Testis (tissue), 3 donors: Measurements from ENCODE around the gene ZNF277. TPM values are rescaled to one million over a fixed set of nuclear protein-coding genes. Genes with fewer than 3 reads are reported as not detected.

Experiments used
- DNase-seq: peaks from one replicate; pipeline ENCODE4 v3.0.0-alpha.2; 2019
- H3K27ac ChIP-seq, 2 donors: fragments of 200-600 bp; sonication (generic); one replicate each; pipeline ENCODE4 v1.5.1; 2019
- H3K27me3 ChIP-seq: fragments of 200-600 bp; sonication (generic); one replicate; pipeline ENCODE4 v1.5.1; 2019
- H3K36me3 ChIP-seq: fragments of 200-600 bp; sonication (generic); one replicate; pipeline ENCODE4 v1.5.1; 2017; ENCODE audit warnings: low read depth; ENCODE audit errors: missing control alignments
- H3K4me1 ChIP-seq: fragments of 200-600 bp; sonication (generic); one replicate; pipeline ENCODE4 v1.5.1; 2019
- H3K4me3 ChIP-seq, 2 donors: fragments of 200-600 bp; sonication (generic); one replicate each; pipeline ENCODE4 v1.5.1; 2017 to 2019
- H3K9me3 ChIP-seq: fragments of 200-600 bp; sonication (generic); one replicate; pipeline ENCODE4 v1.5.1; 2017
- POLR2A ChIP-seq: fragments of 450-650 bp; IDR thresholded peaks from one replicate; pipeline ENCODE4 v1.6.1; 2017; ENCODE audit warnings: antibody characterized with exemption, mild to moderate bottlenecking, moderate library complexity
- WGBS, 2 donors: methylation state at CpG; one replicate each; pipeline ENCODE4 v1.1.5; 2018; 5-methylcytosine and 5-hydroxymethylcytosine counted together
- intact Hi-C: fragments of 100-400 bp; cut with DNase I; formaldehyde crosslinking; loops from one replicate; pipeline ENCODE4 v1.15.1; 2023; ENCODE audit warnings: low total_unique reads
- polyA plus RNA-seq: library from polyadenylated mRNA; stranded (reverse); fragments of 350-450 nt; fragmentation: Illumina TruSeq; extraction: RNeasy Lipid Tissue Mini Kit (QIAGEN cat#74804); gene quantifications from one replicate; pipeline ENCODE4 v1.2.3, GENCODE V29; 2014; ENCODE audit warnings: low read depth, low replicate concordance; ENCODE audit not compliant: insufficient read depth
- total RNA-seq, 2 donors: library from RNA; depleted of rRNA; stranded (reverse); fragments of >200 nt; gene quantifications; one replicate each; pipeline ENCODE4 v1.2.3, GENCODE V29; 2016
- TF ChIP-seq, protein P1 (sequence below), 3 experiments: fragments of 450-650 bp in 2 of 3; fragments of 200-600 bp in 1 of 3; sonication (generic) in 1 of 3; IDR thresholded peaks; one replicate each; pipeline ENCODE4 v1.5.1; 2016 to 2019; ENCODE audit warnings: antibody characterized with exemption in 3 of 3, mild to moderate bottlenecking in 2 of 3, moderate library complexity in 1 of 3

The ZNF277 gene
- total and polyA plus RNA-seq, 3 donors from 2014 or later, result 13.9 to 15.4 (median 14.6) TPM

DNA sequence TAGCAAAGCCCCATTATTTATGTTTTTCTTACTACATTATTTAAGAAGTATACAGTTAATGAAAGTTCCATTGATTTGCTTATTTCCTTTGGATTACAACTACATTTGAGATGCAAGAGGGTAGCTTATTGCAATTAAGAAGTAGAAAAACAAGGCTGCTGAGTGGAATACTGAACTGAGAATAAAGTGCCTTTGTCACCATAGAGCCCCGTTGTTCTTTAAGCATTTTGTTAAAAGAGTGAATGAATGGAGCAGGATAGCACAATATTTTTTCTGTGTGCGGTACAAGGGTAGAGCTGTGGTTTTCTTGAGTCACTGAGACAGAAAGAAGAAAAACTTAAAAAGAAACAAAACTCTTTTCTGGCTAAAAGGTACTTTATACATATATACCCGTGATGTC lies 45.6 kb downstream of the ZNF277 start:
- H3K9me3 ChIP-seq, result no peaks in the 10 kb centered on the region
- TF ChIP-seq, protein P1, sequence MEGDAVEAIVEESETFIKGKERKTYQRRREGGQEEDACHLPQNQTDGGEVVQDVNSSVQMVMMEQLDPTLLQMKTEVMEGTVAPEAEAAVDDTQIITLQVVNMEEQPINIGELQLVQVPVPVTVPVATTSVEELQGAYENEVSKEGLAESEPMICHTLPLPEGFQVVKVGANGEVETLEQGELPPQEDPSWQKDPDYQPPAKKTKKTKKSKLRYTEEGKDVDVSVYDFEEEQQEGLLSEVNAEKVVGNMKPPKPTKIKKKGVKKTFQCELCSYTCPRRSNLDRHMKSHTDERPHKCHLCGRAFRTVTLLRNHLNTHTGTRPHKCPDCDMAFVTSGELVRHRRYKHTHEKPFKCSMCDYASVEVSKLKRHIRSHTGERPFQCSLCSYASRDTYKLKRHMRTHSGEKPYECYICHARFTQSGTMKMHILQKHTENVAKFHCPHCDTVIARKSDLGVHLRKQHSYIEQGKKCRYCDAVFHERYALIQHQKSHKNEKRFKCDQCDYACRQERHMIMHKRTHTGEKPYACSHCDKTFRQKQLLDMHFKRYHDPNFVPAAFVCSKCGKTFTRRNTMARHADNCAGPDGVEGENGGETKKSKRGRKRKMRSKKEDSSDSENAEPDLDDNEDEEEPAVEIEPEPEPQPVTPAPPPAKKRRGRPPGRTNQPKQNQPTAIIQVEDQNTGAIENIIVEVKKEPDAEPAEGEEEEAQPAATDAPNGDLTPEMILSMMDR (IDR thresholded peaks at IDR 0.05), result no peak
- no peak overlapping the region for H3K27ac ChIP-seq
- no peak overlapping the region for H3K4me3 ChIP-seq
- no peak for DNase-seq
- H3K27me3 ChIP-seq, result no peaks in the 10 kb centered on the region
- H3K4me1 ChIP-seq, result no peaks in the 10 kb centered on the region
- intact Hi-C loops, result no loop called here
- 72 to 96% methylated on average over 3 of the region's 3 CpGs for WGBS, 2 donors
- H3K36me3 ChIP-seq, result no peaks in the 10 kb centered on the region

DNA sequence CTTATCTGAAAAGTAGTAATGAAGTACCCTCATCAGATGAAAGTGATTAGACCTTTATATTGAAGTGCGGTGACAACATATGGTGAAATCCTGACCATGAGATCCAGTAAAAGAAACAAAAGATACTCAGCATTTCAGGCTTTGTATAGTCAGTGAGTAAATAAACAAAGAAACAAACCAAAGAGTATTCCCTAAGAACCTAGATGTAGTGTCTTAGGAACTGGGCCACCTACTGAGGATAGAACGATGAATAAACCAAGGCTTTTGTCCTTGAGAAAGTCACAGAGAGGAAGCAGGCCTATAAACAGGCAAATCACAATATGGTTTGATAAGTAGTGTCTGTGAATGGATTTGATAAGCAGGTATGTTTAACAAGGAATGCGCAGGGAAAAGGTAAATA lies 46.2 kb downstream of the ZNF277 start:
- no peak overlapping the region for H3K27ac ChIP-seq
- 56 to 66% methylated on average over 3 of the region's 3 CpGs for WGBS, 2 donors
- H3K9me3 ChIP-seq, result no peaks in the 10 kb centered on the region
- TF ChIP-seq POLR2A, result no peak
- TF ChIP-seq, protein P1 (IDR thresholded peaks at IDR 0.05), result no peak
- H3K36me3 ChIP-seq, result no peaks in the 10 kb centered on the region
- H3K4me1 ChIP-seq, result no peaks in the 10 kb centered on the region
- no peak for DNase-seq
- no peaks in the 10 kb centered on the region for H3K27me3 ChIP-seq
- H3K4me3 ChIP-seq, result no peak overlapping the region
- intact Hi-C loops, result no loop called here

- Histone ChIP-seq H3K4me3 (no peak overlapping the region), H3K4me1 (no peaks in the 10 kb centered on the region), H3K9me3 (no peaks in the 10 kb centered on the region), H3K36me3 (no peaks in the 10 kb centered on the region), H3K27ac (no peak overlapping the region), H3K27me3 (no peaks in the 10 kb centered on the region)
- WGBS, 2 donors, result 64 to 77% methylated on average over 1 of the region's 1 CpG
- no peak for DNase-seq
- intact Hi-C loops, result no loop called here
- no peak for TF ChIP-seq POLR2A
- TF ChIP-seq, protein P1 (IDR thresholded peaks at IDR 0.05), result no peak
These were observed 47.7 kb downstream of the ZNF277 start for GRCh38 chr7:112254156-112254555.

- DNase-seq, result no peak
- no peak for TF ChIP-seq POLR2A
- TF ChIP-seq, protein P1 (IDR thresholded peaks at IDR 0.05), result no peak
- Histone ChIP-seq H3K27me3 (no peaks in the 10 kb centered on the region), H3K4me3 (no peak overlapping the region), H3K4me1 (no peaks in the 10 kb centered on the region), H3K36me3 (no peaks in the 10 kb centered on the region), H3K9me3 (no peaks in the 10 kb centered on the region), H3K27ac (no peak overlapping the region)
- intact Hi-C loops, result no loop called here
- WGBS, 2 donors, result 86 to 87% methylated on average over 6 of the region's 6 CpGs
These were observed 48.4 kb downstream of the ZNF277 start for GRCh38 chr7:112254709-112255387.

GRCh38 chr7:112255388-112255720 lies 48.9 kb downstream of the ZNF277 start:
- no peak for DNase-seq
- Histone ChIP-seq H3K4me3 (no peak overlapping the region), H3K4me1 (no peaks in the 10 kb centered on the region), H3K9me3 (no peaks in the 10 kb centered on the region), H3K36me3 (no peaks in the 10 kb centered on the region), H3K27me3 (no peaks in the 10 kb centered on the region), H3K27ac (no peak overlapping the region)
- no peak for TF ChIP-seq POLR2A
- TF ChIP-seq, protein P1 (IDR thresholded peaks at IDR 0.05), result no peak
- intact Hi-C loops, result no loop called here
